ENCODE results near the gene CUX1. TPM values are rescaled to one million over a fixed set of nuclear protein-coding genes. Genes with fewer than 3 reads are reported as not detected.

CUX1 gene
- total RNA-seq, 1 experiment from 2014 or later: 116 TPM

- no peak overlapping the region for H3K27ac Mint-ChIP-seq (ENCODE audit: unreplicated experiment)
- no TSS peak for BruUV-seq (replicated peaks)
- no peak overlapping the region for H3K4me3 Mint-ChIP-seq (ENCODE audit: unreplicated experiment)
- intact Hi-C loops (cut with micrococcal nuclease; ENCODE audit: unreplicated experiment): no loop called here
- H3K36me3 Mint-ChIP-seq (ENCODE audit: insufficient read depth, unreplicated experiment): peaks cover 5% of the 10 kb centered on the region
- DNase-seq: no peak
- no peak for TF ChIP-seq CTCF (IDR thresholded peaks at IDR 0.05; ENCODE audit: insufficient read depth in 1 of 2, low read depth in 1 of 2, low read length in 1 of 2, severe bottlenecking in 1 of 2, unreplicated experiment in 1 of 2)
- ChIA-PET CTCF (no interaction called here), POLR2A (no interaction called here)
- H3K4me1 ChIP-seq: peaks cover 11% of the 10 kb centered on the region
- H3K4me1 Mint-ChIP-seq (ENCODE audit: low read depth, unreplicated experiment): peaks cover 11% of the 10 kb centered on the region
- no peaks in the 10 kb centered on the region for H3K36me3 ChIP-seq (ENCODE audit: control insufficient read depth, insufficient read depth, low read length)
- H3K9me3 Mint-ChIP-seq (ENCODE audit: unreplicated experiment): no peaks in the 10 kb centered on the region
- H3K4me3 ChIP-seq (ENCODE audit: low read depth, low read length): no peak overlapping the region
- H3K27me3 Mint-ChIP-seq (ENCODE audit: insufficient read depth, unreplicated experiment): no peaks in the 10 kb centered on the region
- H3K9me3 ChIP-seq: no peaks in the 10 kb centered on the region
- H3K27me3 ChIP-seq (replicated peaks; ENCODE audit: control insufficient read depth, insufficient read depth, low read length): no peaks in the 10 kb centered on the region
Measured at GRCh38 chr7:102294589-102294988, 477.2 kb downstream of the CUX1 start.

GRCh38 chr7:102295346-102296178, 478.1 kb downstream of the CUX1 start:
- BruUV-seq (replicated peaks): no TSS peak
- CTCF ChIA-PET: no interaction called here
- no peaks in the 10 kb centered on the region for H3K27me3 ChIP-seq (replicated peaks; ENCODE audit: control insufficient read depth, insufficient read depth, low read length)
- Mint-ChIP-seq H3K9me3 (ENCODE audit: unreplicated experiment) (no peaks in the 10 kb centered on the region), H3K27me3 (ENCODE audit: insufficient read depth, unreplicated experiment) (no peaks in the 10 kb centered on the region), H3K27ac (ENCODE audit: unreplicated experiment) (no peak overlapping the region), H3K4me3 (ENCODE audit: unreplicated experiment) (no peak overlapping the region), H3K36me3 (ENCODE audit: insufficient read depth, unreplicated experiment) (peaks cover 5% of the 10 kb centered on the region), H3K4me1 (ENCODE audit: low read depth, unreplicated experiment) (peaks cover 11% of the 10 kb centered on the region)
- POLR2A ChIA-PET: no interaction called here
- intact Hi-C loops (cut with micrococcal nuclease; ENCODE audit: unreplicated experiment): no loop called here
- no peaks in the 10 kb centered on the region for H3K9me3 ChIP-seq
- H3K4me3 ChIP-seq (ENCODE audit: low read depth, low read length): no peak overlapping the region
- no peaks in the 10 kb centered on the region for H3K36me3 ChIP-seq (ENCODE audit: control insufficient read depth, insufficient read depth, low read length)
- TF ChIP-seq CTCF (IDR thresholded peaks at IDR 0.05; ENCODE audit: insufficient read depth in 1 of 2, low read depth in 1 of 2, low read length in 1 of 2, severe bottlenecking in 1 of 2, unreplicated experiment in 1 of 2): no peak
- H3K4me1 ChIP-seq: peaks cover 11% of the 10 kb centered on the region
- no peak for DNase-seq

GRCh38 chr7:102296179-102296438, 478.7 kb downstream of the CUX1 start:
- peaks cover 11% of the 10 kb centered on the region for H3K4me1 ChIP-seq
- no peak overlapping the region for H3K4me3 ChIP-seq (ENCODE audit: low read depth, low read length)
- no peaks in the 10 kb centered on the region for H3K27me3 ChIP-seq (replicated peaks; ENCODE audit: control insufficient read depth, insufficient read depth, low read length)
- intact Hi-C loops (cut with micrococcal nuclease; ENCODE audit: unreplicated experiment): no loop called here
- ChIA-PET POLR2A (no interaction called here), CTCF (no interaction called here)
- BruUV-seq (replicated peaks): no TSS peak
- no peak for DNase-seq
- TF ChIP-seq CTCF (IDR thresholded peaks at IDR 0.05; ENCODE audit: insufficient read depth in 1 of 2, low read depth in 1 of 2, low read length in 1 of 2, severe bottlenecking in 1 of 2, unreplicated experiment in 1 of 2): no peak
- Mint-ChIP-seq H3K36me3 (ENCODE audit: insufficient read depth, unreplicated experiment) (peaks cover 5% of the 10 kb centered on the region), H3K9me3 (ENCODE audit: unreplicated experiment) (no peaks in the 10 kb centered on the region), H3K27me3 (ENCODE audit: insufficient read depth, unreplicated experiment) (no peaks in the 10 kb centered on the region), H3K27ac (ENCODE audit: unreplicated experiment) (no peak overlapping the region), H3K4me1 (ENCODE audit: low read depth, unreplicated experiment) (peaks cover 11% of the 10 kb centered on the region), H3K4me3 (ENCODE audit: unreplicated experiment) (no peak overlapping the region)
- H3K36me3 ChIP-seq (ENCODE audit: control insufficient read depth, insufficient read depth, low read length): no peaks in the 10 kb centered on the region
- H3K9me3 ChIP-seq: no peaks in the 10 kb centered on the region

Measured in Caco-2 (cell line).